ENCODE data around the gene NUDT17.
A peak's percentile ranks its signal among the peaks of the same experiment; 100 is the strongest.

Gene NUDT17

GRCh38 chr1:145849356-145850160 is 4.1 kb downstream of the NUDT17 start:
- no peak for DNase-seq

- DNase-seq = no peak
Measured at GRCh38 chr1:145855426-145855948, 10.1 kb downstream of the NUDT17 start.

GRCh38 chr1:145857170-145857569 is 11.7 kb downstream of the NUDT17 start:
- no peak for DNase-seq

GRCh38 chr1:145858238-145858900 is 12.9 kb downstream of the NUDT17 start:
- DNase-seq = peak; percentile 58

GRCh38 chr1:145858901-145859490 is 13.6 kb downstream of the NUDT17 start, which contains the start of gene PIAS3:
Gene PIAS3 (minus strand): TSS chr1:145859081. CDS start chr1:145858990, 91 bp downstream.
- peak; percentile 85 for DNase-seq

GRCh38 chr1:145859491-145860023 is 14.1 kb downstream of the NUDT17 start:
- peak; percentile 62 for DNase-seq

- no peak for DNase-seq
Measured at GRCh38 chr1:145863282-145864018, 18.0 kb downstream of the NUDT17 start.

GRCh38 chr1:145868232-145868631 is 22.8 kb downstream of the NUDT17 start:
- DNase-seq = no peak

- DNase-seq = no peak
Measured at GRCh38 chr1:145871994-145872924, 26.8 kb downstream of the NUDT17 start.

- no peak for DNase-seq
Measured at GRCh38 chr1:145874646-145875045, 29.2 kb downstream of the NUDT17 start.

- no peak for DNase-seq
Measured at GRCh38 chr1:145877923-145878486, 32.6 kb downstream of the NUDT17 start.

GRCh38 chr1:145878724-145879123 is 33.3 kb downstream of the NUDT17 start:
- DNase-seq = no peak

GRCh38 chr1:145879775-145880174 is 34.3 kb downstream of the NUDT17 start:
- DNase-seq = peak; percentile 78

- no peak for DNase-seq
Measured at GRCh38 chr1:145884675-145885074, 39.2 kb downstream of the NUDT17 start.

GRCh38 chr1:145885738-145886287 is 40.4 kb downstream of the NUDT17 start, which contains the start of gene ANKRD35:
Gene ANKRD35 (minus strand): TSS chr1:145885866. CDS start chr1:145885758, 108 bp downstream.
- DNase-seq = no peak

GRCh38 chr1:145886390-145886789 is 41.0 kb downstream of the NUDT17 start:
- DNase-seq = no peak

GRCh38 chr1:145886816-145887215 is 41.4 kb downstream of the NUDT17 start:
- no peak for DNase-seq

GRCh38 chr1:145887631-145888030 is 42.2 kb downstream of the NUDT17 start:
- no peak for DNase-seq

GRCh38 chr1:145889722-145890121 is 44.3 kb downstream of the NUDT17 start:
- no peak for DNase-seq

GRCh38 chr1:145891143-145891542 is 45.7 kb downstream of the NUDT17 start:
- DNase-seq = peak; percentile 38
